BLaER1 treated with 17β-estradiol and CSF1 and Interleukin-3, amounts not matched to agents 10 nM and 100 nM (cell line): ENCODE results near the gene DBI.

Experiments used
- H3K27ac ChIP-seq, 11 experiments: shearing (Covaris generic); formaldehyde crosslinking; 2 replicates each; pipeline ENCODE4 v1.8.1; 2022
- H3K27me3 ChIP-seq, 11 experiments: shearing (Covaris generic); formaldehyde crosslinking; 2 replicates each; pipeline ENCODE4 v1.8.1; 2022
- H3K36me3 ChIP-seq, 11 experiments: shearing (Covaris generic); formaldehyde crosslinking; 2 replicates each; pipeline ENCODE4 v1.8.1; 2022
- H3K4me1 ChIP-seq, 10 experiments: shearing (Covaris generic); formaldehyde crosslinking; 2 replicates each; pipeline ENCODE4 v1.8.1; 2022
- H3K4me2 ChIP-seq, 11 experiments: shearing (Covaris generic); formaldehyde crosslinking; 2 replicates each; pipeline ENCODE4 v1.8.1; 2022
- H3K4me3 ChIP-seq, 10 experiments: shearing (Covaris generic); formaldehyde crosslinking; 2 replicates each; pipeline ENCODE4 v1.8.1; 2022
- H3K9ac ChIP-seq, 11 experiments: shearing (Covaris generic); formaldehyde crosslinking; 2 replicates each; pipeline ENCODE4 v1.8.1; 2022
- H3K9me3 ChIP-seq, 11 experiments: shearing (Covaris generic); formaldehyde crosslinking; replicated peaks in 1 of 11; 2 replicates each; pipeline ENCODE4 v1.8.1; 2022
- H4K20me1 ChIP-seq, 11 experiments: shearing (Covaris generic); formaldehyde crosslinking; 2 replicates each; pipeline ENCODE4 v1.8.1; 2022
- Cebpa-rat ChIP-seq, 11 experiments: shearing (Covaris generic); IDR thresholded peaks; 2 replicates each; pipeline ENCODE4 v1.8.1; 2022

DBI gene

GRCh38 chr2:119407430-119408220 is 40.8 kb downstream of the DBI start:
- no peaks in the 10 kb centered on the region for H4K20me1 ChIP-seq
- H3K4me2 ChIP-seq, result peak overlapping the region; percentile 55 to 76 (median 72)
- TF ChIP-seq Cebpa-rat (IDR thresholded peaks at IDR 0.05), result no peak
- no peaks in the 10 kb centered on the region for H3K36me3 ChIP-seq
- peak overlapping the region in 10 of 11 experiments; percentile 4 to 66 (median 50); a peak in 16 of 22 replicates for H3K27ac ChIP-seq
- peaks cover 0 to 15% (median 7%) of the 10 kb centered on the region in 11 experiments; a peak in 10 of 22 replicates for H3K9me3 ChIP-seq
- no peaks in the 10 kb centered on the region for H3K27me3 ChIP-seq
- peaks cover 32 to 54% (median 38%) of the 10 kb centered on the region in 10 experiments for H3K4me1 ChIP-seq
- H3K4me3 ChIP-seq, result peak overlapping the region in 1 of 10 experiments; percentile 1; a peak in 2 of 20 replicates
- H3K9ac ChIP-seq, result peak overlapping the region in 10 of 11 experiments; percentile 12 to 55 (median 40); a peak in 14 of 22 replicates

- peak in 1 of 11 experiments; percentile 53; a peak in 1 of 22 replicates for TF ChIP-seq Cebpa-rat (IDR thresholded peaks at IDR 0.05)
- peak overlapping the region; percentile 12 to 55 (median 32); a peak in 14 of 22 replicates for H3K9ac ChIP-seq
- H3K27me3 ChIP-seq, result no peaks in the 10 kb centered on the region
- H3K27ac ChIP-seq, result peak overlapping the region; percentile 17 to 66 (median 49); a peak in 18 of 22 replicates
- H3K4me2 ChIP-seq, result peak overlapping the region; percentile 55 to 76 (median 72)
- H4K20me1 ChIP-seq, result no peaks in the 10 kb centered on the region
- peaks cover 0 to 15% (median 7%) of the 10 kb centered on the region in 11 experiments; a peak in 10 of 22 replicates for H3K9me3 ChIP-seq
- H3K4me1 ChIP-seq, result peaks cover 26 to 48% (median 32%) of the 10 kb centered on the region in 10 experiments
- peak overlapping the region in 1 of 10 experiments; percentile 1; a peak in 3 of 20 replicates for H3K4me3 ChIP-seq
- no peaks in the 10 kb centered on the region for H3K36me3 ChIP-seq
Measured at GRCh38 chr2:119408221-119408619, 41.4 kb downstream of the DBI start.

GRCh38 chr2:119409506-119409905 is 42.7 kb downstream of the DBI start:
- H3K4me3 ChIP-seq, result no peak overlapping the region
- no peaks in the 10 kb centered on the region for H3K36me3 ChIP-seq
- H3K4me1 ChIP-seq, result peaks cover 17 to 39% (median 23%) of the 10 kb centered on the region in 10 experiments
- no peak overlapping the region for H3K4me2 ChIP-seq
- H3K27me3 ChIP-seq, result no peaks in the 10 kb centered on the region
- peaks cover 6 to 24% (median 17%) of the 10 kb centered on the region in 11 experiments; a peak in 21 of 22 replicates for H3K9me3 ChIP-seq
- H3K27ac ChIP-seq, result no peak overlapping the region
- H3K9ac ChIP-seq, result no peak overlapping the region
- H4K20me1 ChIP-seq, result no peaks in the 10 kb centered on the region
- no peak for TF ChIP-seq Cebpa-rat (IDR thresholded peaks at IDR 0.05)

GRCh38 chr2:119414894-119415293 is 48.1 kb downstream of the DBI start:
- Histone ChIP-seq H3K9ac (no peak overlapping the region), H4K20me1 (no peaks in the 10 kb centered on the region), H3K27me3 (no peaks in the 10 kb centered on the region), H3K4me3 (no peak overlapping the region), H3K9me3 (peaks cover 6 to 29% (median 18%) of the 10 kb centered on the region in 11 experiments; a peak in 21 of 22 replicates), H3K36me3 (no peaks in the 10 kb centered on the region), H3K27ac (no peak overlapping the region), H3K4me1 (peaks cover 13 to 29% (median 24%) of the 10 kb centered on the region in 10 experiments), H3K4me2 (peak overlapping the region in 9 of 11 experiments; percentile 21 to 64 (median 57); a peak in 15 of 22 replicates)
- TF ChIP-seq Cebpa-rat (IDR thresholded peaks at IDR 0.05), result no peak

- no peak for TF ChIP-seq Cebpa-rat (IDR thresholded peaks at IDR 0.05)
- Histone ChIP-seq H3K27ac (no peak overlapping the region), H3K9ac (no peak overlapping the region), H3K4me3 (no peak overlapping the region), H3K36me3 (no peaks in the 10 kb centered on the region), H3K4me2 (peak overlapping the region; percentile 3 to 64 (median 53); a peak in 17 of 22 replicates), H3K9me3 (peaks cover 4 to 33% (median 20%) of the 10 kb centered on the region in 11 experiments; a peak in 21 of 22 replicates), H3K4me1 (peaks cover 13 to 37% (median 24%) of the 10 kb centered on the region in 10 experiments), H3K27me3 (no peaks in the 10 kb centered on the region), H4K20me1 (no peaks in the 10 kb centered on the region)
Measured at GRCh38 chr2:119415630-119416029, 48.9 kb downstream of the DBI start.

- no peak for TF ChIP-seq Cebpa-rat (IDR thresholded peaks at IDR 0.05)
- Histone ChIP-seq H3K4me1 (peaks cover 13 to 38% (median 24%) of the 10 kb centered on the region in 10 experiments), H3K4me3 (no peak overlapping the region), H3K9me3 (peaks cover 9 to 36% (median 26%) of the 10 kb centered on the region in 11 experiments), H3K9ac (no peak overlapping the region), H3K4me2 (peak overlapping the region in 10 of 11 experiments; percentile 3 to 64 (median 48); a peak in 15 of 22 replicates), H4K20me1 (no peaks in the 10 kb centered on the region), H3K27ac (no peak overlapping the region), H3K36me3 (no peaks in the 10 kb centered on the region; a peak in 1 of 22 replicates), H3K27me3 (no peaks in the 10 kb centered on the region)
Measured at GRCh38 chr2:119416299-119416923, 49.6 kb downstream of the DBI start.

GRCh38 chr2:119417908-119418307 is 51.1 kb downstream of the DBI start:
- Histone ChIP-seq H3K9ac (no peak overlapping the region), H3K27ac (no peak overlapping the region), H4K20me1 (no peaks in the 10 kb centered on the region), H3K4me1 (peaks cover 13 to 43% (median 27%) of the 10 kb centered on the region in 10 experiments), H3K36me3 (no peaks in the 10 kb centered on the region; a peak in 1 of 22 replicates), H3K27me3 (no peaks in the 10 kb centered on the region), H3K9me3 (peaks cover 15 to 40% (median 34%) of the 10 kb centered on the region in 11 experiments), H3K4me2 (no peak overlapping the region), H3K4me3 (no peak overlapping the region)
- no peak for TF ChIP-seq Cebpa-rat (IDR thresholded peaks at IDR 0.05)

GRCh38 chr2:119419065-119419464 is 52.3 kb downstream of the DBI start:
- Histone ChIP-seq H3K36me3 (no peaks in the 10 kb centered on the region; a peak in 1 of 22 replicates), H3K4me3 (no peak overlapping the region), H3K27me3 (no peaks in the 10 kb centered on the region), H3K4me2 (no peak overlapping the region), H3K9me3 (peaks cover 15 to 39% (median 29%) of the 10 kb centered on the region in 11 experiments), H3K9ac (no peak overlapping the region), H4K20me1 (no peaks in the 10 kb centered on the region), H3K4me1 (peaks cover 13 to 41% (median 27%) of the 10 kb centered on the region in 10 experiments), H3K27ac (no peak overlapping the region)
- no peak for TF ChIP-seq Cebpa-rat (IDR thresholded peaks at IDR 0.05)
